HG03575 (cell line): ENCODE data around the gene RNF13.
"Not testable (repeated sequence)": the region's sequence is repeated elsewhere in the genome, so short reads cannot be mapped to it uniquely, and the experiment has no call there.

Source experiments
- ATAC-seq: cut with Tn5 transposase; IDR thresholded peaks from one replicate; pipeline ENCODE4 v1.9.1; 2021; ENCODE audit not compliant: unreplicated experiment, insufficient number of reproducible peaks, low FRiP score; ENCODE audit errors: extremely low read depth

The RNF13 gene

GRCh38 chr3:149879872-149880271 is 66.9 kb downstream of the RNF13 start:
- ATAC-seq = no peak

GRCh38 chr3:149881879-149882278 is 68.9 kb downstream of the RNF13 start:
- no peak for ATAC-seq

- no peak for ATAC-seq
Measured at GRCh38 chr3:149883134-149883533, 70.1 kb downstream of the RNF13 start.

DNA sequence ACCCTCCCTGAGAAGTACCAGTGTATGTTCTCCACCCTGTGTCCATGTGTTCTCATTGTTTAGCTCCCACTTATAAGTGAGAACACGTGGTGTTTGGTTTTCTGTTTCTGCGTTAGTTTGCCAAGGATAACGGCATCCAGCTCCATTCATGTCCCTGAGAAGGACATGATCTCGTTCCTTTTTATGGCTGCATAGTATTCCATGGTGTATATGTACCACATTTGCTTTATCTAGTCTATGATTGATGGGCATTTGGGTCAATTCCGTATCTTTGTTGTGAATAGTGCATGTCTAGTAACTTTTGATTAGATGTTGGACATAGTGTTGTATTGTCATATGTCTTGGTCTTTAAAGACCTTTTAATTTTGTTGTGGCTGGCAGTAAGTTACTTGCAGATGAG is 70.8 kb downstream of the RNF13 start:
- not testable (repeated sequence) for ATAC-seq

GRCh38 chr3:149884848-149885247 is 71.8 kb downstream of the RNF13 start:
- not testable (repeated sequence) for ATAC-seq

- ATAC-seq = no peak
Measured at GRCh38 chr3:149886957-149887356, 73.9 kb downstream of the RNF13 start.

DNA sequence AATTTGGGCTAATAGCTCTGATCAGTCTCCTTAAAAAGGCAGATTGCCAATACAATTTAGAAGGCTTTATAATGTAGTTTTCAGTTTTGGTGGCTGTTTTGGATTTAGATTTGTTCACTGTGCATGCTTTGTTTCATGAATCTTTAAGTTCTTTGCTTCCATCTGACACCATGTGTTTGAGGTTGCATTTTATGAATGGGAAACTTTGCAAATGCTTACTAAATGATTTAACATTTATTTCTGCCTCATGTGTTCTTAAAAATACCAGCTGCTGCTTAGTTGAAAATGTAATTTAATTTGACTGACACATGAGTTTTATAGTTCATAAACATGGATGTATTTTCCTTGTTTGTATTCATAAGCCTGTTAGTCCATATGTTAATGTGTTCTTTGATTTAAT is 78.6 kb downstream of the RNF13 start:
- no peak for ATAC-seq

- ATAC-seq = no peak
Measured at GRCh38 chr3:149892371-149892770, 79.4 kb downstream of the RNF13 start.

DNA sequence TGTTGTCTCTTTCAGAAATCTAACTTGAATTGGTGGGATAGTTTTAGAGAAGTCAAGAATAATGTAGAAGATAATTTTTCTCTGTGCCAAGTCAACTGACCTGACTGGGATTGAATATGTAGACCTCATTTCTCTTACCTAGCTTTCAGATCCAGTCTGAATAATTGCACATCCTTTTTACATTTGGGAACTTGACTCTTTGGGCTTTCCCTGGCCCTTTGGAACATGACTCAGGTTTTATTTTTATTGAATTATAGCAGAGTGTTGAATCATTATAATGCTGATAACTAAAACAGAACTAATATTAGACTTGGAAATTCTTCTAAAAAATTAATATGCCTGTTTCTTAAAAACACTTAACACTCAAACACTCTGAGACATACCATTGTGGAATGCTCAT is 81.2 kb downstream of the RNF13 start:
- ATAC-seq = no peak

DNA sequence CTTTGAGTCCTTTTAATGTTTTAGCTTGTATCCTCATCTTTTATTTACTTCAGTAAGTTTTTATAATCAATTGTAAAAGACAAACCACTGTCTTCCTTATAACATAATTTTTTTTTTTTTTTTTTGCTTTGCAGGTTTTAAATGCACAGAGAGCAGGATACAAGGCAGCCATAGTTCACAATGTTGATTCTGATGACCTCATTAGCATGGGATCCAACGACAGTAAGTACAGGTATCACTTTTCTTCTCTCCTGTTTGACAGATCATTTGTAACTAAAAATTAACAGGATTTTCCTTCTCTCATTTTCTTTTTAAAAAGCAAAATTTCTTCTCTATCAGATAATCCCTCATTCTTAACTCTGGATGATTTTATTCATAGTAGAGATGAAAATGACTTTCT is 82.3 kb downstream of the RNF13 start:
- no peak for ATAC-seq

- ATAC-seq = no peak
Measured at GRCh38 chr3:149895769-149896168, 82.8 kb downstream of the RNF13 start.

DNA sequence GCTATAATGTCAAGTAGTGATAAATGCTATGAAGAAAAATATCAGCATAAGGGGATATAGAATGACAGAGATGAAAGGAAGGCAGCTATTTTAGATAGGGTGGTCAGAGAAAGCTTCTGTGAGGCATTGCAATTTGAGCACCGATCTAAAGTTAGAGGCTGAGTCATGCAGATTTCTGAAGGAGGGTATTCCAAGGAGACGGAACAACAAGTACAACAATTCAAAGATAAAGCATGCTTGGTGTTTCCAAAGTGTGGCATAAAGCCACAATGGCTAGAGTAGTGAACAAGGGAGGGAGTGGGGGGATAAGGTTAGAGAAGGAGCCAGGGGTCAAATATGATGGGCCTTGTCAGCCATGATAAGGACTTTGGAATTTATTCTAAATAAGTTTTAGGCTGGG is 85.8 kb downstream of the RNF13 start:
- ATAC-seq = no peak

GRCh38 chr3:149900322-149900721 is 87.3 kb downstream of the RNF13 start:
- no peak for ATAC-seq

- no peak for ATAC-seq
Measured at GRCh38 chr3:149901770-149902169, 88.8 kb downstream of the RNF13 start.

DNA sequence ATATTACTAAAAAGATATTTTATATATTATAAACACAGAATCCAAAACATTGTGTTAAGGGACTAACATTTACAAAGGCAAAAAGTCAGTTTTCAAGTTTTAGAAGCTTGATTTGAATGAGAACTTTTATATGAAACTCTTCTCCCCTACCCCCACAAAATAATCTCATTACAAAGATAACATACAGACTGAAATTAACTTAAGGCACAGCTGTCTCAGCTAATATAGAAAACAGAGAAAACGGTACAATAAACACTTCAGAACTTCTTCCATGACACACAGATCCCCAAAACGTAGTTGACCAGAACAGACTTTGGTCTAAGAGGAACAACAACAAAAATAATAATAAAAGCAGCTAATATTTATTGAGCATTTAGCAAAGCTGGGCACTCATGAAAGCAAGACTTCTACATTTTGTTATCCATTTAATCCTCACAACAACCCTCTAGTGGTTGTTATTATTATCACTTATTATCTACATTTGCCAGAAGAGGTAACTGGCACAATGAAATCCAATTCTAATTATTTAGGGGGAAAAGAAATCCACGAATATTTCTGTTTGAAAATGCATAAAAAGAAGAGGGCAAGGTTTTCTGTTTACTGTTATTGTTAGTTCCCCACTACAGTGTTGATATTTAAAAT is 89.6 kb downstream of the RNF13 start:
- no peak for ATAC-seq

DNA sequence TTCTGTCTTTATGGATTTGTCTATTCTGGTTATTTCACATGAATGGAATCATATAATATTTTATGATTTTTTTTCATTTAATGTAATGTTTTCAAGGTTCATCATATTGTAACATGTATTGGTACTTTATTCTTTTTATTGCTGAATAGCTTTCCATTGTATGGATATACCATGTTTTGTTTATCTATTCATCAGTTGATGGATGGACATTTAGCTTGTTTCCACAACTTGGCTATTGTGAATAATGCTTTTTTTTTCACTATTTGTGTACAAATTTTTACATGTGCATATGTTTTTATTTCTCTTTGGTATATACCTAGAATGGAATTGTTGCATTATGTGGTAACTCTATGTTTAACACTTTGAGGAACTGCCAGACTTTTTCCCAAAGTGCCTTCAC is 93.0 kb downstream of the RNF13 start:
- no peak for ATAC-seq

GRCh38 chr3:149908424-149908957 is 95.5 kb downstream of the RNF13 start:
- ATAC-seq = no peak

DNA sequence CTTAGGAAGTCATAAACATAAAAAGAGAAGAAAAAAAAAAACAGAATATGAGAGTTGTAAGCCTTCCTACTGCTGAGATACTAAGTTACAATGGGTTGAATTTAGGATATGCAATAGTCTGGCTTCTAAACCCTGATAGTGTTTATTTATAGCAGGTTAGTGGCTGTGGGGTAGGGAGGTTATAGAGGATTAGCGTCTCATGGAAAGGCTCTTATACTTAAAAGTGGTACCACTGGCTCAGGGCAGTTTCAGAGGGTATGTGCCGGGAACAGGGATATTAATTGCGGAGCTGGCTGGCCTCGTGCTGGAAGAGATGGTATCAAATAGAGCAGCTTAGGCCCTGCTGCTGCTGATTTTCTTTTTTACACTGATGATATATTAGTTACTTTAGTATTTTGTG is 96.9 kb downstream of the RNF13 start:
- no peak for ATAC-seq

GRCh38 chr3:149917124-149917667 is 104.2 kb downstream of the RNF13 start:
- ATAC-seq = no peak

- ATAC-seq = no peak
Measured at GRCh38 chr3:149919509-149919908, 106.5 kb downstream of the RNF13 start.

GRCh38 chr3:149920119-149920518 is 107.1 kb downstream of the RNF13 start:
- no peak for ATAC-seq
